ENCODE measurements around the gene U2AF2. TPM values are rescaled to one million over a fixed set of nuclear protein-coding genes. Genes with fewer than 3 reads are reported as not detected.

Gene U2AF2
- total RNA-seq, 1 experiment from 2014 or later, result 321 TPM

DNA sequence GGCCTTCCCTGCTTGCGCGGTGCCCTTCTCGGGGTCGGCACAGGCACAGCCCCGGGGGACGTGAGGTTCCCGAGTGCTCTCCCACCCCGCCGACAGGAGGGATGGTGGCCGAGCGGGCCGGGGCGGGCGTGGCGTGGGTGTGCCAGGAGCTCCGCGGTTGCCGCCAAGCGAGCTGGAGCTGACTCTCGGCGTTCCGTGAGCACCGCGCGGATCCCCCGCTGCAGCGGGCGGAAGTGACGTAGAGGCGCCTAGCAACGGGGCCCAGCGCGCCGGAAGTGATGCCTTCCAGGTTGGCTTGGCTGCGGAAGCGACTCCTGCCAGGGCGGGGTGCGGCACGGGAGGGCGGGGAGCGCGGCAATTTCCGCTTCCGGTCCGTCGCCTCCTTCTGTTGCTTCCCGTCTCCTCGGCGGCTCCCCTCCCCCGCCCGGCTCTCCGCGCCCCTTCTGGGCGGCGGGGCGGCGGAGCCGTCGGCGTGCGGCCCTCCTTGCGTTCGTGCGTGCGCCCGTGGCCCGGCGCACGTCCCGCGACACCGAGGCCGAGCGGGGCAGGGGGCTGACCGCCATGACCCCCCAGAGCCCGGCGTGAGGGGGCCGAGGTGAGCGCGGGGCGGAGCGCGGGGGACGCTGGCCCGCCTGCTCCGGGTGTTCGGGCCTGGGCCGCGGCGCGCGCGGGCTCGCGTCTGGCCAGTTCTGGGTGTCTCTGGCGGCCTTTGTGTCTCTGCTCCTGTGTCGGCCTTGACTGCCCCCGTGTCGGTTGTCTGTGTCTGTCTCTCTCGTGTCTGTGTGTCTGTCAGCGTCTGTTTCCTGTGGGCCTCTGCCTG is 20.2 kb downstream of the U2AF2 start, which contains the start of gene EPN1:
Gene EPN1, plus strand, starts transcription at position 386 of the 820 bp plus-strand sequence. CDS start 3,402 bp downstream, outside the sequence.
- H2BK15ac ChIP-seq (ENCODE audit: low read depth, low read length), result no peak within 1 kb of the TSS
- H3K23me2 ChIP-seq (ENCODE audit: insufficient read length, low read depth, low read length, poor library complexity, severe bottlenecking), result peaks cover 6% of the 10 kb centered on the region
- no peak within 1 kb of the TSS for H3K23ac ChIP-seq (ENCODE audit: insufficient read length, low read depth, low read length)
- no peak within 1 kb of the TSS for H3K18ac ChIP-seq (ENCODE audit: insufficient read length, low read depth, low read length)
- peak within 1 kb of the TSS; percentile 82 for H3K14ac ChIP-seq (ENCODE audit: insufficient read depth, low read length)
- H3K4ac ChIP-seq (ENCODE audit: low read depth, low read length), result no peak within 1 kb of the TSS
- H3K4me1 ChIP-seq (ENCODE audit: insufficient read depth, low read length), result no peaks in the 10 kb centered on the region
- no peak within 1 kb of the TSS for H4K8ac ChIP-seq (replicated peaks; ENCODE audit: insufficient read length, low read depth, low read length)
- H3K56ac ChIP-seq (ENCODE audit: insufficient read length, low read depth, low read length), result no peak within 1 kb of the TSS
- peaks cover 12% of the 10 kb centered on the region for H3K79me1 ChIP-seq (ENCODE audit: insufficient read depth, low read depth, low read length, poor library complexity, severe bottlenecking)
- no peak within 1 kb of the TSS for H3T11ph ChIP-seq (ENCODE audit: low read length)
- no peaks in the 10 kb centered on the region; a peak in 1 of 5 replicates for H3K9me3 Mint-ChIP-seq
- DNase-seq, result peak; percentile 98
- H3K36me3 Mint-ChIP-seq (ENCODE audit: insufficient read depth in 1 of 3, low read depth in 3 of 3), result peaks cover 28 to 61% (median 56%) of the 10 kb centered on the region in 3 experiments; a peak in 6 of 7 replicates
- no peaks in the 10 kb centered on the region for H4K20me1 ChIP-seq (ENCODE audit: control insufficient read depth, insufficient read depth, insufficient read length)
- no peak within 1 kb of the TSS for H2BK12ac ChIP-seq (ENCODE audit: insufficient read length, low read depth, low read length)
- WGBS (ENCODE audit: extremely low coverage, insufficient read length, low lambda C conversion rate), result no CpG with 5 or more reads among the region's 101 CpGs
- no peak within 1 kb of the TSS for H2BK5ac ChIP-seq (ENCODE audit: insufficient read length, low read length)
- H3K9ac ChIP-seq (ENCODE audit: extremely low read depth, insufficient read length, low read length), result peak within 1 kb of the TSS; percentile 21
- H2BK20ac ChIP-seq (ENCODE audit: low read depth, low read length, poor library complexity, severe bottlenecking), result no peak within 1 kb of the TSS
- H2BK120ac ChIP-seq (ENCODE audit: low read depth, low read length, poor library complexity, severe bottlenecking), result no peak within 1 kb of the TSS
- H3K27ac ChIP-seq (ENCODE audit: insufficient read length, low read depth, low read length), result no peak within 1 kb of the TSS
- peak within 1 kb of the TSS; percentile 94 to 98 for H3K4me3 Mint-ChIP-seq
- H2AFZ ChIP-seq (ENCODE audit: low read length), result no peak within 1 kb of the TSS
- peaks cover 19% of the 10 kb centered on the region; the same call in 1 of the 2 replicates for H3K79me2 ChIP-seq (ENCODE audit: insufficient read depth, low read length)
- TF ChIP-seq, protein P1, sequence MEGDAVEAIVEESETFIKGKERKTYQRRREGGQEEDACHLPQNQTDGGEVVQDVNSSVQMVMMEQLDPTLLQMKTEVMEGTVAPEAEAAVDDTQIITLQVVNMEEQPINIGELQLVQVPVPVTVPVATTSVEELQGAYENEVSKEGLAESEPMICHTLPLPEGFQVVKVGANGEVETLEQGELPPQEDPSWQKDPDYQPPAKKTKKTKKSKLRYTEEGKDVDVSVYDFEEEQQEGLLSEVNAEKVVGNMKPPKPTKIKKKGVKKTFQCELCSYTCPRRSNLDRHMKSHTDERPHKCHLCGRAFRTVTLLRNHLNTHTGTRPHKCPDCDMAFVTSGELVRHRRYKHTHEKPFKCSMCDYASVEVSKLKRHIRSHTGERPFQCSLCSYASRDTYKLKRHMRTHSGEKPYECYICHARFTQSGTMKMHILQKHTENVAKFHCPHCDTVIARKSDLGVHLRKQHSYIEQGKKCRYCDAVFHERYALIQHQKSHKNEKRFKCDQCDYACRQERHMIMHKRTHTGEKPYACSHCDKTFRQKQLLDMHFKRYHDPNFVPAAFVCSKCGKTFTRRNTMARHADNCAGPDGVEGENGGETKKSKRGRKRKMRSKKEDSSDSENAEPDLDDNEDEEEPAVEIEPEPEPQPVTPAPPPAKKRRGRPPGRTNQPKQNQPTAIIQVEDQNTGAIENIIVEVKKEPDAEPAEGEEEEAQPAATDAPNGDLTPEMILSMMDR (conservative IDR thresholded peaks at IDR 0.05), result no peak
- no peak within 1 kb of the TSS for H4K5ac ChIP-seq (ENCODE audit: insufficient read length, low read depth, low read length)
- H3K27ac Mint-ChIP-seq, result peak within 1 kb of the TSS; percentile 93 to 98 (median 98)
- no peak within 1 kb of the TSS for H4K91ac ChIP-seq (ENCODE audit: insufficient read length, low read depth, low read length)
- no peaks in the 10 kb centered on the region for H3K27me3 ChIP-seq (ENCODE audit: insufficient read depth, low read length)
- H3K9me3 ChIP-seq (ENCODE audit: control insufficient read depth, low read depth, low read length), result no peaks in the 10 kb centered on the region
- no peaks in the 10 kb centered on the region for H3K27me3 Mint-ChIP-seq (ENCODE audit: low read depth)
- H2AK5ac ChIP-seq (ENCODE audit: insufficient read length, low read length), result no peak within 1 kb of the TSS
- peaks cover 41 to 48% of the 10 kb centered on the region in 2 experiments for H3K4me1 Mint-ChIP-seq
- H3K4me2 ChIP-seq (ENCODE audit: insufficient read depth, insufficient read length, low read length), result peak within 1 kb of the TSS; percentile 77
